ENCODE results near the gene CNN2.

Gene CNN2

GRCh38 chr19:1026783-1027649 lies 608 bp downstream of the CNN2 start:
- no peak for DNase-seq (ENCODE audit: low read depth)

- DNase-seq (ENCODE audit: low read depth), result no peak
Observed at GRCh38 chr19:1027650-1028061, 1.2 kb downstream of the CNN2 start.

- DNase-seq (ENCODE audit: low read depth), result no peak
Observed at GRCh38 chr19:1028062-1028926, 1.9 kb downstream of the CNN2 start.

- DNase-seq (ENCODE audit: low read depth), result no peak
Observed at GRCh38 chr19:1032264-1032867, 6.0 kb downstream of the CNN2 start.

- no peak for DNase-seq (ENCODE audit: low read depth)
Observed at GRCh38 chr19:1035998-1036621, 9.7 kb downstream of the CNN2 start.

- DNase-seq (ENCODE audit: low read depth), result no peak
Observed at GRCh38 chr19:1037621-1038064, 11.2 kb downstream of the CNN2 start.

- DNase-seq (ENCODE audit: low read depth), result no peak
Observed at GRCh38 chr19:1038978-1039645, 12.7 kb downstream of the CNN2 start.

GRCh38 chr19:1039646-1040475 lies 13.5 kb downstream of the CNN2 start, which contains the start of gene ABCA7:
Gene ABCA7, plus strand, starts transcription at chr19:1040107. Its CDS starts 1,255 bp downstream, at chr19:1041362.
- DNase-seq (ENCODE audit: low read depth), result peak; percentile 100

GRCh38 chr19:1040476-1041271 lies 14.3 kb downstream of the CNN2 start:
- peak; percentile 83 for DNase-seq (ENCODE audit: low read depth)

- no peak for DNase-seq (ENCODE audit: low read depth)
Observed at GRCh38 chr19:1041272-1041834, 14.9 kb downstream of the CNN2 start.

- no peak for DNase-seq (ENCODE audit: low read depth)
Observed at GRCh38 chr19:1041835-1042685, 15.7 kb downstream of the CNN2 start.

GRCh38 chr19:1042689-1043511 lies 16.5 kb downstream of the CNN2 start:
- no peak for DNase-seq (ENCODE audit: low read depth)

GRCh38 chr19:1045247-1045603 lies 18.8 kb downstream of the CNN2 start:
- DNase-seq (ENCODE audit: low read depth), result no peak

- DNase-seq (ENCODE audit: low read depth), result no peak
Observed at GRCh38 chr19:1046117-1046626, 19.8 kb downstream of the CNN2 start.

GRCh38 chr19:1046836-1047695 lies 20.7 kb downstream of the CNN2 start:
- no peak for DNase-seq (ENCODE audit: low read depth)

- DNase-seq (ENCODE audit: low read depth), result no peak
Observed at GRCh38 chr19:1047696-1048147, 21.3 kb downstream of the CNN2 start.

All from stimulated activated CD8-positive, alpha-beta memory T cell treated with anti-CD3 and anti-CD28 coated beads, Interleukin-15, amount 100 ng/mL, for 1 hour (primary cell).